Natural killer cell (primary cell): Measurements from ENCODE around the gene TAS2R40. TPM values are rescaled to one million over a fixed set of nuclear protein-coding genes. Genes with fewer than 3 reads are reported as not detected.

Experiments
- ATAC-seq, 3 donors: fragments of 150-1000 bp in 2 of 3; fragments of 200-7000 bp in 1 of 3; cut with Tn5 transposase; 1 replicate in 1 of 3; 2 replicates in 2 of 3; pipeline ENCODE4 v1.10.0; 2021; ENCODE audit warnings: mild to moderate bottlenecking in 2 of 3, moderate library complexity in 2 of 3
- DNase-seq, 2 donors: peaks; one replicate each; pipeline versions ENCODE4 v3.0.0 to v3.0.0-alpha.2; 2013 to 2021; ENCODE audit warnings: mixed read lengths in 1 of 2
- H3K27ac ChIP-seq: one replicate; pipeline ENCODE4 v1.5.1; 2013; ENCODE audit warnings: mild to moderate bottlenecking, low read length
- H3K27me3 ChIP-seq: one replicate; pipeline ENCODE4 v1.6.1; 2013; ENCODE audit warnings: low read length; ENCODE audit not compliant: control insufficient read depth, insufficient read depth
- H3K36me3 ChIP-seq: one replicate; pipeline ENCODE4 v1.6.1; 2013; ENCODE audit warnings: low read length; ENCODE audit not compliant: control insufficient read depth, insufficient read depth
- H3K4me1 ChIP-seq: one replicate; pipeline ENCODE4 v1.6.1; 2013; ENCODE audit warnings: low read length; ENCODE audit not compliant: control insufficient read depth, insufficient read depth
- H3K4me3 ChIP-seq: one replicate; pipeline ENCODE4 v1.5.1; 2013; ENCODE audit warnings: low read length
- H3K9me3 ChIP-seq: one replicate; pipeline ENCODE4 v1.6.1; 2013; ENCODE audit warnings: low read length; ENCODE audit not compliant: control insufficient read depth, insufficient read depth
- H3K27ac Mint-ChIP-seq, 2 donors: one replicate each; pipeline ENCODE4 v1.8.0; 2022; ENCODE audit warnings: mild to moderate bottlenecking in 2 of 2, mixed read lengths in 2 of 2, moderate library complexity in 1 of 2
- H3K27me3 Mint-ChIP-seq, 2 donors: one replicate each; pipeline ENCODE4 v1.8.0; 2022; ENCODE audit warnings: low read depth in 2 of 2, mixed read lengths in 2 of 2
- H3K36me3 Mint-ChIP-seq: one replicate; pipeline ENCODE4 v1.8.0; 2022; ENCODE audit warnings: mixed read lengths
- H3K4me1 Mint-ChIP-seq, 2 donors: one replicate each; pipeline ENCODE4 v1.8.0; 2022; ENCODE audit warnings: mixed read lengths in 2 of 2
- H3K4me3 Mint-ChIP-seq: one replicate; pipeline ENCODE4 v1.8.0; 2022; ENCODE audit warnings: mild to moderate bottlenecking, moderate library complexity, mixed read lengths
- H3K9me3 Mint-ChIP-seq, 2 donors: one replicate each; pipeline ENCODE4 v1.8.0; 2022; ENCODE audit warnings: mixed read lengths in 2 of 2
- WGBS: methylation state at CpG from one replicate; pipeline ENCODE4 v1.1.7; 2013; ENCODE audit warnings: missing lambda C conversion rate; ENCODE audit not compliant: insufficient coverage; 5-methylcytosine and 5-hydroxymethylcytosine counted together
- intact Hi-C: fragments of 100-400 bp; cut with micrococcal nuclease; formaldehyde crosslinking; loops from one replicate; pipeline ENCODE4 v1.14.2; 2022
- total RNA-seq, 4 donors: library from RNA; stranded (reverse); fragments of 120-200 nt in 1 of 4; gene quantifications; one replicate each; pipeline versions ENCODE4 v1.2.3 to v1.2.4, GENCODE V29; 2013 to 2022
- TF ChIP-seq, protein P1 (sequence below): fragments of 200-600 bp; IDR thresholded peaks from one replicate; pipeline ENCODE4 v1.8.0; 2022; ENCODE audit warnings: antibody characterized with exemption

Gene TAS2R40
- total RNA-seq, 3 donors from 2014 or later (not counting 1 experiment from before 2014, with no cell fraction given): not detected

DNA sequence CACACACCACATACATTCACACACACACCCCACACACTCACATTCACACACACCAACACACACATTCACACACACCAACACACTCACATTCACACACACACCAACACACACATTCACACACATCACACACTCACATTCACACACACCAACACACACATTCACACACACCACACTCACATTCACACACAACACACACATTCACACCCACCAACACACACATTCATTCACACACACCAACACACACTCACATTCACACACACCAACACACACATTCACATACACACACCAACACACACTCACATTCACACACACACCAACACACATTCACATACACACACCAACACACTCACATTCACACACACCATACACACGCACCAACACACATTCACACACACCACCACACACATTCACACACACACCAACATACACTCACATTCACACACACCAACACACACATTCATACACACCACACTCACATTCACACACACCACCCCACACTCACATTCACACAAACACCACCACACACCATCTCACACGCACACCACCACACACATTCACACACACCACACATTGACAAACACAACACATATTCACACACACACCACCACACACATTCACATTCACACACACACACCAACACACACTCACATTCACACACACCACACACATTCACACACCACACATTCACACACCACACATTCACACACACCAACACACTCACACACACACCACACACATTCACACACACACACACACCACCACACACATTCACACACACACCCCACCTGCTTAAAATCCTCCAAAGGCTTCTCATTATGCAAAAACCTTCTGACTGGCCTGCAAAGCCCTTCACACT is 9.0 kb downstream of the TAS2R40 start:
- TF ChIP-seq, protein P1, sequence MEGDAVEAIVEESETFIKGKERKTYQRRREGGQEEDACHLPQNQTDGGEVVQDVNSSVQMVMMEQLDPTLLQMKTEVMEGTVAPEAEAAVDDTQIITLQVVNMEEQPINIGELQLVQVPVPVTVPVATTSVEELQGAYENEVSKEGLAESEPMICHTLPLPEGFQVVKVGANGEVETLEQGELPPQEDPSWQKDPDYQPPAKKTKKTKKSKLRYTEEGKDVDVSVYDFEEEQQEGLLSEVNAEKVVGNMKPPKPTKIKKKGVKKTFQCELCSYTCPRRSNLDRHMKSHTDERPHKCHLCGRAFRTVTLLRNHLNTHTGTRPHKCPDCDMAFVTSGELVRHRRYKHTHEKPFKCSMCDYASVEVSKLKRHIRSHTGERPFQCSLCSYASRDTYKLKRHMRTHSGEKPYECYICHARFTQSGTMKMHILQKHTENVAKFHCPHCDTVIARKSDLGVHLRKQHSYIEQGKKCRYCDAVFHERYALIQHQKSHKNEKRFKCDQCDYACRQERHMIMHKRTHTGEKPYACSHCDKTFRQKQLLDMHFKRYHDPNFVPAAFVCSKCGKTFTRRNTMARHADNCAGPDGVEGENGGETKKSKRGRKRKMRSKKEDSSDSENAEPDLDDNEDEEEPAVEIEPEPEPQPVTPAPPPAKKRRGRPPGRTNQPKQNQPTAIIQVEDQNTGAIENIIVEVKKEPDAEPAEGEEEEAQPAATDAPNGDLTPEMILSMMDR: no peak
- WGBS: 93% methylated on average over 2 of the region's 2 CpGs
- Histone ChIP-seq H3K27me3 (no peaks in the 10 kb centered on the region), H3K27ac (no peak overlapping the region), H3K4me1 (no peaks in the 10 kb centered on the region), H3K36me3 (no peaks in the 10 kb centered on the region), H3K9me3 (no peaks in the 10 kb centered on the region), H3K4me3 (no peak overlapping the region)
- H3K4me1 Mint-ChIP-seq: no peaks in the 10 kb centered on the region
- intact Hi-C loops: no loop called here
- H3K36me3 Mint-ChIP-seq: peaks cover 6% of the 10 kb centered on the region
- H3K27ac Mint-ChIP-seq: no peak overlapping the region
- H3K27me3 Mint-ChIP-seq: peaks cover 5 to 20% of the 10 kb centered on the region in 2 donors
- ATAC-seq (peak in 1 of 3 donors; percentile 39), DNase-seq (no peak)
- H3K4me3 Mint-ChIP-seq: no peak overlapping the region
- no peaks in the 10 kb centered on the region for H3K9me3 Mint-ChIP-seq

DNA sequence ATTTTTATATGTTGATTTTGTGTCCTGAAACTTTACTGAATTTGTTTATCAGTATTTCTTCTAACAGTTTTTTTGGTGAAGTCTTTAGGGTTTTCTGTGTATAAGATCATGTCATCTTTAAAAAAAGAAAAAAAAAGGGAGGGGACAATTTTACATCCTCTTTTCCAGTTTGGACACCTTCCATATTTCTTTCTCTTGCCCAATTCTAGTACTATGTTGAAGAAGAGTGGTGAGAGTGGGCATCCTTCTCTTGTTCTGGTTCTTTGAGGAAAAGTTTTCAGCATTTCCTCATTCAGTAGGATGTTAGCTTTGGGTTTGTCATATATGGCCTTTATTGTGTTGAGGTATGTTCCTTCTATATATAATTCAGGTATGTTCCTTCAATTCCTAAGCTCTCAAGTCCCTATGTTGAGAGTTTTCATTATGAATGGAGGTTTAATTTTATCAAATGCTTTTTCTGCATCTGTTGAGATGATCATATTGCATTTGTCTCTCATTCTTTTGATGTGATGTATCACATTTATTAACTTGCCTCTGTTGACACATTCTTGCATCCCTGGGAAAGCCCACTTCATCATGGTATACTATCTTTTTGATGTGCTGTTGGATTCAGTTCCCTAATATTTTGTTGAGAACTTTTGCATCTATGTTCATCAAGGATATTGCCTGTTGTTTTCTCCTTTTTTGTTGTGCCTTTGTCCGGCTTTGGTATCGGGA is 12.1 kb downstream of the TAS2R40 start:
- peaks cover 16 to 35% of the 10 kb centered on the region in 2 donors for H3K27me3 Mint-ChIP-seq
- no peaks in the 10 kb centered on the region for H3K36me3 ChIP-seq
- H3K4me3 ChIP-seq: no peak overlapping the region
- ATAC-seq (no peak), DNase-seq (no peak)
- H3K27ac ChIP-seq: no peak overlapping the region
- no peak overlapping the region for H3K4me3 Mint-ChIP-seq
- no CpG with 5 or more reads among the region's 2 CpGs for WGBS
- TF ChIP-seq, protein P1: no peak
- H3K27me3 ChIP-seq: no peaks in the 10 kb centered on the region
- no peaks in the 10 kb centered on the region for H3K4me1 ChIP-seq
- H3K9me3 Mint-ChIP-seq: peaks cover 2 to 12% of the 10 kb centered on the region in 2 donors
- no peaks in the 10 kb centered on the region for H3K9me3 ChIP-seq
- no peak overlapping the region for H3K27ac Mint-ChIP-seq
- H3K4me1 Mint-ChIP-seq: no peaks in the 10 kb centered on the region
- H3K36me3 Mint-ChIP-seq: peaks cover 22% of the 10 kb centered on the region
- intact Hi-C loops: no loop called here

DNA sequence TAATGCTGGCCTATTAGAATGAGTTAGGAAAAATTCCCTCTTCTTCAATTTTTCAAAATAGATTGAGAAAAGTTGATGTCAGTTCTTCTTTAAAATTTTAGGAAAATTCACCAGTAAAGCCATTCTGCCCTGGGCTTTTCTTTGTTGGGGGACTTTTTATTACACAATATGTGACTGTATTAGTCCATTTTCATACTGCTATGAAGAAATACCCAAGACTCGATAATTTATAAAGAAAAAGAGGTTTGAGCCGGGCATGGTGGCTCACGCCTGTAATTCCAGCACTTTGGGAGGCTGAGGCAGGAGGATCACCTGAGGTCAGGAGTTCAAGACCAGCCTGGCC is 12.7 kb downstream of the TAS2R40 start:
- Histone ChIP-seq H3K4me3 (no peak overlapping the region), H3K27ac (no peak overlapping the region), H3K36me3 (no peaks in the 10 kb centered on the region), H3K27me3 (no peaks in the 10 kb centered on the region), H3K4me1 (no peaks in the 10 kb centered on the region), H3K9me3 (no peaks in the 10 kb centered on the region)
- Mint-ChIP-seq H3K4me3 (no peak overlapping the region), H3K4me1 (no peaks in the 10 kb centered on the region), H3K9me3 (peaks cover 2 to 12% of the 10 kb centered on the region in 2 donors), H3K36me3 (peaks cover 22% of the 10 kb centered on the region), H3K27ac (no peak overlapping the region), H3K27me3 (peaks cover 16 to 35% of the 10 kb centered on the region in 2 donors)
- DNase-seq (no peak), ATAC-seq (no peak)
- TF ChIP-seq, protein P1: no peak
- intact Hi-C loops: no loop called here
- WGBS: 80% methylated on average over 3 of the region's 3 CpGs
